HG03280 (cell line): ENCODE data around the gene OMG.
"Not testable (repeated sequence)": the region's sequence is repeated elsewhere in the genome, so short reads cannot be mapped to it uniquely, and the experiment has no call there.

Experiments
- ATAC-seq: cut with Tn5 transposase; IDR thresholded peaks from one replicate; pipeline ENCODE4 v1.9.1; 2021; ENCODE audit warnings: mild to moderate bottlenecking, moderate library complexity; ENCODE audit not compliant: unreplicated experiment

Gene OMG, protein sequence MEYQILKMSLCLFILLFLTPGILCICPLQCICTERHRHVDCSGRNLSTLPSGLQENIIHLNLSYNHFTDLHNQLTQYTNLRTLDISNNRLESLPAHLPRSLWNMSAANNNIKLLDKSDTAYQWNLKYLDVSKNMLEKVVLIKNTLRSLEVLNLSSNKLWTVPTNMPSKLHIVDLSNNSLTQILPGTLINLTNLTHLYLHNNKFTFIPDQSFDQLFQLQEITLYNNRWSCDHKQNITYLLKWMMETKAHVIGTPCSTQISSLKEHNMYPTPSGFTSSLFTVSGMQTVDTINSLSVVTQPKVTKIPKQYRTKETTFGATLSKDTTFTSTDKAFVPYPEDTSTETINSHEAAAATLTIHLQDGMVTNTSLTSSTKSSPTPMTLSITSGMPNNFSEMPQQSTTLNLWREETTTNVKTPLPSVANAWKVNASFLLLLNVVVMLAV

DNA sequence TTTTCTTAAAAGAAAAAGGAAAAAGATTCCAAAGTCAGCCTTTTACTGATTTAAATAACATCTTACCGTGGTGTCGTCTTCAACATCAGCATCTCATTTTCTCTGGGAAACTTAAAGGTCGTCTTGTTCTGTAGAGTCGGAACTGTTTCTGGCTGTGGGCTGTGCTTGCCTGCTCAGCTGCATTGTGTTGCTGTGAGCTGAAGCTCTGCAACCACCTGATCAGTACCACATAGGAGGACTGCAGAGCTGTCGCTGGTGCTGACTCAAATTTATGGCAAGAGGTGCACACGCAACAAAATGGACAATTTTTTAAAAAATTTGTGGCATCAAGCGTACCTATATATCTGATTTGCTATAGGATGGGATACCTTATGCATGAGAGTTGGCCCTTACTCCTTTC lies at the start of gene OMG:
Gene OMG, minus strand, starts transcription at position 150 of the 400 bp plus-strand sequence. CDS start 908 bp downstream, outside the sequence.
- no peak for ATAC-seq

DNA sequence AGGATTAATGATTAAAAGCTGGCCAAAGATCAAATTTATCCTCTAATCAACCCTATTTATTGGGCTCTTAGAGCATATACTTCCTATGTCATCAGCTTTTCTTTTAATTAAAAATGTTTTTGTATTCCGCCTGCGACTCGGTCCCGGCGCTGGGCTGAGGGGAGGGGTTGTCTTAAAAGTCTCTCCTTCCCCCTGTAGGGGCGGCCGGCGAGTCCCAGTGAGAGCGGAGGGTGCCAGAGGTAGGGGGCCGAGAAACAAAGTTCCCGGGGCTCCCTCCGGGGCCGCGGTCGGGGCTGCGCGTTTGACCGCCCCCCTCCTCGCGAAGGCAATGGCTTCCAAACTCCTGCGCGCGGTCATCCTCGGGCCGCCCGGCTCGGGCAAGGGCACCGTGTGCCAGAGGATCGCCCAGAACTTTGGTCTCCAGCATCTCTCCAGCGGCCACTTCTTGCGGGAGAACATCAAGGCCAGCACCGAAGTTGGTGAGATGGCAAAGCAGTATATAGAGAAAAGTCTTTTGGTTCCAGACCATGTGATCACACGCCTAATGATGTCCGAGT lies 48.2 kb upstream of the OMG start:
- not testable (repeated sequence) for ATAC-seq

DNA sequence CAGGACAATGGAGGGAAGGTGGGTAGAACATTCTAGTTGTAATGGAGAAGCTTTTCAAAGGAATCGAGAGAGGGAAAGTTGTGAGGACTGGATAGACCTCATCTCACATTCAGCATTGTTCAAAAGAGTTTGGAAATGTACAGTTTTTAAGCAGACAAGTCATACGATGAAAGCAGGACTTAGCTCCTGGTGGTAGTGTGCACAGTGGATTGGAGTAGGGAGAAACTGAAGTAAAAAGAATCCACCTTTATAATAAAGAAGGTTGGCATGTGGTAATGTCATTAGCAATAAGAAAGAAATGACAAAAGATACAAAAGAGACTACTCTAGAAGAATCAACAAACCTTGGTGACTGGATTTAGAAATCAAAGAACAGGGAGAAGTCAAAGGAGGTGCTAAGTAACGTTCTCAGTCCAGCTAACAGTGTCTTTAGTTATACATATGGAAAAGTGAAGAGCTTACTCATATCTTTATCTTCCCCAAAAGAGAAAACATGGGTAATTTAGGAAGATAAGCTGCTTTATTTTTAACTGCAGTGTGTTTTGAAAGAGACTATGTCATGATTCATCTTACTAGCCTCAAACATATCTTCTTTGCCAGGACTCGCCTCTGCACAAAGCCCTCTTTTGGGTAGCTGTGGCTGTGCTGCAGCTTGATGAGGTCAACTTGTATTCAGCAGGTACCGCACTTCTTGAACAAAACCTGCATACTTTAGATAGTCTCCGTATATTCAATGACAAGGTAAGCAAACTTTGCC lies 43.0 kb upstream of the OMG start:
- no peak for ATAC-seq

DNA sequence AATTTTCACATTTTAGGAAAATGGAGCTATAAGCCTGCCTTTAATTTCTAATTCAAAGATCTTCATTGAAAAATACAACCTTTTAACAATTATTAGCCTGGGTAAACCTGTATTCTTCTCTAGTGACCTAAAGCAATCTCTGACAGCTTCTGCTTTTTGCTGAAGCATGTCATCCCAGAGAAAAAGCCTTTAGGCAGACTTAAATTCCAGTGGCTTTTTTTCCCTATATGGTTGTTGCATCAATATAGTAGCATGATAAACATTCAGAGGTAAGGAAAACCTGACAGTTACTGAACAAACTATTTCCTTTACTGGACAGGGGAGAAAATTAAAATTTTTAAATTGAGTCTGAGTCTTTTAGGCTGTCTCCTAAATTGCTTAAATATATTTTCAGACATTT lies 32.2 kb upstream of the OMG start:
- ATAC-seq: no peak

DNA sequence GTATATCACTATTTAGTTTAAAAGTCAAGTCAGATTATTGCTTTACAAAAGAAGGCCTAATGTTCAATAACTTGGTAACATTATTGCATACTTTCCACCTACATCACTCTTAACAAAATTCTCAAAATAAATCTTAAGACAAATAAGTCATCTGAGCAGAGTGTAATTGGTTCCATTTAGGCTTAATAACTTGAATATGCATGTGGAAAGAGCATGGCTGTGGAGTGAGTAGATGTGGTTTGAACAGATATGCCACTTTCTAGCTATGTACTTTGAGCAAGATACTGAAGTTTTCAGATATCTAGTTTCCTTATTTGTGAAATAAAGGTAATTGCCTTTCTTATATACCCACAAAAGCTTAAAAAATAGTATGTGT lies 31.1 kb upstream of the OMG start:
- ATAC-seq: no peak

DNA sequence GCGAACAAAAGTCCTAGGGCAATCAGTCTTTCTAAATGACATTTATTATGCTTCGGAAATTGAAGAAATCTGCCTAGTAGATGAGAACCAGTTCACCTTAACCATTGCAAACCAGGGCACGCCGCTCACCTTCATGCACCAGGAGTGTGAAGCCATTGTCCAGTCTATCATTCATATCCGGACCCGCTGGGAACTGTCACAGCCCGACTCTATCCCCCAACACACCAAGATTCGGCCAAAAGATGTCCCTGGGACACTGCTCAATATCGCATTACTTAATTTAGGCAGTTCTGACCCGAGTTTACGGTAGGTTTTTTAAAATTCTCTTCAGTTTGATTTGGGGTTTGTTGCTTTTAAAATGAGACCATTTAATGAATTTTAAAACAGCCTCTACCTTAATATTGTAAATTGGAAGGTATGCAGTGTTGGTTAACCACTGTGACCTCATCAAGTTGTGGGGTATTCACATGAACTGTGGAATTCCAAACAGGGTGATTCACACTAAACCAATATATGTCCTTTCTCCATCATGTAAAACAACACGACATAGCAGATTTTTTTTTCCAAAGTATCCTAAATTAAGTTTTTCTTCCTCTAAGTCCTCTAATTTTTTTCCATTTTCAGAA lies 30.6 kb upstream of the OMG start:
- ATAC-seq: no peak

DNA sequence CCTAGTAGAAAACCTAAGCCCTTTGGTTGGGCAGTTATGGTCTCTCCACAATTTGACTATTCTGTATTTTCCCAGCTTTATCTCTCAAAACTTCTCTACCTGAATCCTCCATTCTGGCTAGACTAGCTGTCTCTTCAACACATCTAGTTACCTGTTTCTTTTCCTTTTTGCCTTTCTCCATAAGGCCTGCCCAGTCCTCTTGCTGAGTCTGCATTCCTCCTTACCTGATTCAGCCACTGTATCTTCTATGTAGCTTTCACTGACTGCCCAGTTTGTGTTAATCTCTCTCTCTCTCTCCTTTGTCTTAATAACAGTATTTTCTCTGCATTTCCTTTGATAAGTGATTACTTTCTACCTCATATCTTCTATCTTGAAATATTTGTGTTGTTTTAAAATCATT lies 26.5 kb upstream of the OMG start:
- no peak for ATAC-seq

DNA sequence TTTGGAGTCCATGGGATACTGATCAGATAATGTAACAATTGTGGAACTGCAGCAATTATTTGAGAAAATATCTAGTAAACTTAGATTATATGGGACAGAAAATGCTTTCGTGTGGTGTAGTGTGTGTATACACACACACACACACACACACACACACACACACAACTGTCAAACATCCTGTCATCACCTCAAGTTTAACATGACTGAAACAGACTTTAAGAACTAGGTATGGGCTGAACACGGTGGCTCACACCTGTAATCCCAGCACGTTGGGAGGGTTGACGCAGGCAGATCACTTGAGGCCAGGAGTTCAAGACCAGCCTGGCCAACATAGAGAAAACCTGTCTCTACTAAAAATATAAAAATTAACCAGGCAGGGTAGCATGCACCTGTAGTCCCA lies 24.9 kb upstream of the OMG start:
- no peak for ATAC-seq

DNA sequence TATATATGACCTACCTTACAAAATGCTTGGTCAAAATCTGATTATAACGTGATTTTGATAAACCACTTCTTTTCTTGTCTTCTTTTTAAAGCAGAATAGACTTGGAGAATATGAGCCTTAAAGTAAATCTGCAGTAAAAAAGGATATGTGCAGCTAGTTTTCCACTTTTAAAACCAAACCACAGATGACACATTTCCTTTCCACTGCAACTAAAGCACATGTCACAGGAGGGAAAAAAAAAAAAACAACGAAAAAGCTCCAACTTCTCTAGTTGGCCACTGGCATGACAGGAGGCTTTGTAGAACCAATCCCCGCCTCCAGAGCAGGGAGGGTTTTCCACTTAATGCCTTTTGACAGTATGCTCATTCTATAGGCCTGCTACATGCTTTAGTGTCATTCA lies 24.4 kb upstream of the OMG start, which contains the start of gene EVI2A:
Gene EVI2A, minus strand, starts transcription at position 142 of the 400 bp plus-strand sequence. CDS start 2,609 bp downstream, outside the sequence.
- no peak for ATAC-seq

DNA sequence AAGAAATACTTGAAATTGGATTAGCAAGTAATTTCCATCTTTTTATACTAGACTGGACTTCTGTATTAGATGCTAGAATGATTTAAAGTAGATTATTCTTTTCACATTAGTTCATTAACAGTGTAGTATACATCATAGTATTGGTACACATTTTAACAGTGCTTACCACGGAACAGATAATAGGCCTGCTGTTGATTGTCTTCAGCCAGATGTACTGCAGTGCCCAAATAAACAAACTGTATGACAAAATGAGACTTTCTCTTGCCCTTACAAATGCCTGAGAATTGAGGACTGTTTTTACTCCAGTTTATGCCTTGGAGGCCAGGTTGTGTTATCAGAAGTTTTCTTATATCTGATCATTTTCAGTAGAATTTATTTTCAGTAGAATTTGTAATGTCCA lies 23.8 kb upstream of the OMG start:
- ATAC-seq: no peak

DNA sequence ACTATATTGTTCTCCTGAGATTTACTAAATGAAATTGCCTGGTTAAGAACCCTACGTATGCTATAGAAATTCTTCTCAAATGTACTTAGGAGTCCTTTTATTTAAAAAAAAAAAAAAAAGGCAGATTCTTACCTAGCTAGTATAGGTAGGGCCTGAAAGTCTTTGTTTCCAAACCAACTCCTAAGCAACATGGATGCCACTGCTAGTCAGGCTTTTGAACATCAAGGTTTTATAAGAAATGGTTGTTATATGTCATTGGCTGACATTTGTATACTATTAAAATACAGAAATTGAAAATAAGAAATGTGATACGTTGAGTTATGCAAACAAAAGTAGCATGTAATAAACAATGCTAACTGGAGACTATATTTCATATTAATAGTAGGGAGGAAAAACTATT lies 23.2 kb upstream of the OMG start:
- no peak for ATAC-seq

DNA sequence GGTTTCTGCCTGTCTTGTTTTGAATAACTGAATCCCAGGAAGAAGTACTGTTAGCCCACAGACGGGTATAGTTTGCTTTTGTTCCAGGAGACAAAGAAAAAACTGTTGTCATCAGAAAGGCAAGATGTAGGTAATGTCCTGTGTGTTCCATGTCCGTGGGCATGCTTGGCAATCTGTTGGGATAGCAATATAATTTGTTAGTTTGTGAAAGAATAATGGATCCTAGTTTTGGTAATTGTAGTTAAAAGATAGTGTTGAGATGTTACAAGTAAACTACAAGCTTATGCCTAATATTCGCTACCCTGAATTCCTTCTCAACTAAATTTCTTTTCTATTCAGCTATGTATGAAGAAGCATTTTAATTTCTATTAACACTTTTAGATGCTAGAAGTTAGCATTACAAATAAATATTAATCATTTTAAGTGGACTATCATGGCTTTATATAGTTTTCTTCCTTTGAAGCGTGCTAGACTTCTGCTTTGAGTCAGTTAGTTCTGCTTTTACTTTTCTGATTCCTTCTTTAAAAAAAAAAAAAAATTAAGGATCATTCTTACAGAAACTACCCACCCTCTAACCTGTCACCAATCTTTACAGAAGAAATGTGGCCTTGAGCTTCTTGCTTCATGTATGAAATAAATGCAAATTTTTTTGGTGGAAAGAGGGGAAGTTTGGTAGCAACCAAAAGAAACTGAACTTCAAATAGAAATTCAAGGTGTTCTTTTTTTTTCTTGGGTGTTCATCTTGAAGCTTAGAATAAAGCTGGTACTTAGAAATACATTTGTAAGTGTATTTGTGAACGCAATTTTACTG lies 22.0 kb upstream of the OMG start:
- ATAC-seq: no peak

DNA sequence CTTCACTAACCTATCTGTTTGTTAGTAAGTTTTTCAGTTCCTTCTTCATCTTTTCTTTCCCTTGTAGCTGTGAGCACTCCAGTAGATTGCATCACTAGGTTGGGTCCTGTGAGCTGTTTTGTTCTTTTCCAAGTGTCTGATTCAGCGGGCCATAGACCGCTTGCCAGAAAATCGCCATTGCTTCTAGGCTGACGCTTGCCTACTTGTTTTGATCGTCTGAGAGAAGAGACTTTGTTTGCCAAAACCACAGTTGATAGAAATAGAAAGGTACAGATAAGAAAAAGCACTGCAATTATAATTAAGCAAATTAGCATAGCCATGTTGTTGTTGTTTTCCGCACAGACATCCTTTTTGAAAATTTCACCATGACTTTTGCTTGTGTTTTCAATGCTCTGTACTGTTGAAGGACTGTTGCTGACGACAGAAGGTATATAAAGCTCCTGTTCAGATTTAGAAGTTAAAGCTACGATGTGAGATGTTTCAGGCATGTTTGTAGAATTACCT lies 21.3 kb upstream of the OMG start:
- ATAC-seq: no peak

DNA sequence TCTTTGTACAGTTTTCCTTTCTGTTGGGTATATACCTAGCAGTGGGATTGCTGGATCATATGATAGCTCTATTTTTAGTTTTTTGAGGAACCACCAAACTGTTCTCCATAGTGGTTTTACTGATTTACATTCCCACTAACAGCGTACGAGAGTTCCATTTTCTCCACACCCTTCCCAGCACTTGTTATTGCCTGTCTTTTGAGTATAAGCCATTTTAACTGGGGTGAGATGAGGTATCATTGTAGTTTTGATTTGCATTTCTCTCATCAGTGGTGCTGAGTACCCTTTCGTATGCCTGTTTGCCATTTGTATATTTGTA lies 17.7 kb upstream of the OMG start:
- no peak for ATAC-seq

DNA sequence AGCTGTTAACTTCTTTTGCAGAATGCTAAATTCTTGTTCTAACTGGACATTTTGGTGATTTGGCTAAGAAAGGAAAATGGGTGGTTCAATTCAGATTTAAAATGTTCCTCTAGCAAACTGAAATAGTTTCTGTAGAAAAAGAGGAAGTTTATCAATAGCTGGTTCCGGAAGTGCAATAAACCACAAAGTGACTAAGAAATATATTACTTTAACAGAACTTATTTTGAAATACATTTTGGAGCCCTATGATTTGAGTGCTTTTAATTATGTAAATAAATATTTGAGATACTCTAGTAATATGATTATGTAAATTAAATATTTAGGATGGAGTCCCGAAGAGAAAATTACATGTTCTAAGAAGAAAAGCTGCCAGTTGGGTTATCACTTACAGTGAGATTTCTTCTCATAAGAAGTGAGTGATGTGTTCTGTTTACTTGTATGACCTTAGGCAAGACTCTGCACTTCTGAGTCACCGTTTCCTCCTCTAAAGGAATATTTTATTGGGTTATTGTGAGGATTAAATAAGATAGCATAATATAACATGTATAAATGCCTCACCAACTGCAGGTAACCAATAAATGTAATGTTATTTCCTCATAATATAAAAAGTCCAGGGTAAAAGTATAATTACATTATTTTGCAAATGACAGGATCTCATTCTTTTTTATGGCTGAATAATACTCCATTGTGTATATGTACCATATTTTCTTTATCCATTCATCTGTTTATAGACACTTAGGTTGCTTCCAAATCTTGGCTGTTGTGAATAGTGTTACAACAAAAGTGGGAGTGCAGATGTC lies 17.1 kb upstream of the OMG start, which contains the start of gene EVI2B:
Gene EVI2B, minus strand, starts transcription at position 73 of the 800 bp plus-strand sequence. CDS start 8,445 bp downstream, outside the sequence.
- no peak for ATAC-seq

DNA sequence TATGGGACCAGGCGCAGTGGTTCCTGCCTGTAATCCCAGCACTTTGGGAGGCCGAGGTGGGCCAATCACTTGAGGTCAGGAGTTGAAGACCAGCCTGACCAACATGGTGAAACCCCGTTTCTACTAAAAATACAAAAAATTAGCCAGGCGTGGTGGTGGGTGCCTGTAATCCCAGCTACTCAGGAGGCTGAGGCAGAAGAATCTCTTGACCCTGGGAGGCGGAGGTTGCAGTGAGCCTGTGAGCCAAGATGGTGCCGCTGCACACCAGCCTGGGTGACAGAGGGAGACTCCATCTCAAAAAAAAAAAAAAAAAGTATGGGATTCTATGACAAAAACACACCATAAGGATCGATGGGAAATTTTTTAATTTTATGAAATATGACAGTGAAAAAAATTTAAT lies 15.2 kb upstream of the OMG start:
- ATAC-seq: not testable (repeated sequence)

DNA sequence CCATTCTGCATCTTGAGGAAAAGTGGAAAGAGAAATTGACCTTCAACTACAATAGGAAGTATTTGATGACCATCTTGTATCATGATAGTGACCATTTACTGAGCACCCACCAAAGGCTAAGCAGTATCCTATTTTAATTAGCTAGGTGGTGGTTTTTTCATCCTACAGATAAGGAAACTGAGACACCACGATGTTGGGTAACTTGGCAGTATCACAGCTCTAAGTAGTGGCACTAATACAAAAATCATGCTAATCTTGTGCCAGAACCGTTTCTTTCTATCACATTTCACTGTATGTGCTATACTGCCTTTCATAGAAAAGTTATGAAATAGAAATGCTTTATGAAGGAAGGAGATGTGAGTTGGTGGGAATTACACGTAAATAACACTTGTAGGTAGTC lies 14.5 kb upstream of the OMG start:
- ATAC-seq: no peak

DNA sequence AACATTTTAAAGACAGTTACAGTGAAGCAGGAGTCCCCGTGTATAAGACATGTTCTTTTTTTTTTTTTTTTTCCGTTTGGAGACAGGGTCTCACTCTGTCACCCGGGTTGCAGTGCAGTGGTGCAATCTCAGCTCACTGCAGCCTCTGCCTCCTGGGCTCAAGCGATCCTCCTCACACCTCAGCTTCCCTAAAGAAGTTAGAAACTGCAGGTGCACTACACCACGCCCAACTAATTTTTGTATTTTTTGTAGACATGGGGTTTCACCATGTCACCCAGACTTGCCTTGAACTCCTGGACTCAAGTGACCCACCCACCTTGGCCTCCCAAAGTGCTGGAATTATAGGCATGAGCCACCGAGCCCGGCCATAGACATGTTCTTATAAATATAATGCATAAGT lies 13.8 kb upstream of the OMG start:
- ATAC-seq: no peak

DNA sequence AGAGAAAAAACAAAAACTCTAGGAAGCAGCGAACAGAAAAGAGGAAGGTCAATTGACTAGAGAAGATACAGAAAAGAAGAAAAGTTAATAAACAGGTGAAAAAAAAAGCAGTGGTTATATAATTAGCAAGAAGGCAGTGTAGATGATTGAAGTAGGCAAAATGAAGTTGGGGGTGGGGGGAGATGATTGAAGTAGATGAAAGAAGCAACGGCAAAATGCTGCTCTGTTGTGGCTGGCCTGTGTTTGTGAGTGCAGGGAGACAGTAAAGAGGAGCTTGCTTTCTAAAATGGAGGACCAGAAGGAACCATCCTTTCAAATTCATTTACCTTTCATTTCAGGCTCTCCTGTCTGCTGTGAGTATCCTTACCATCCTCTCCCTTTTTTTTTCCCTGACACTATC lies 13.2 kb upstream of the OMG start:
- no peak for ATAC-seq

DNA sequence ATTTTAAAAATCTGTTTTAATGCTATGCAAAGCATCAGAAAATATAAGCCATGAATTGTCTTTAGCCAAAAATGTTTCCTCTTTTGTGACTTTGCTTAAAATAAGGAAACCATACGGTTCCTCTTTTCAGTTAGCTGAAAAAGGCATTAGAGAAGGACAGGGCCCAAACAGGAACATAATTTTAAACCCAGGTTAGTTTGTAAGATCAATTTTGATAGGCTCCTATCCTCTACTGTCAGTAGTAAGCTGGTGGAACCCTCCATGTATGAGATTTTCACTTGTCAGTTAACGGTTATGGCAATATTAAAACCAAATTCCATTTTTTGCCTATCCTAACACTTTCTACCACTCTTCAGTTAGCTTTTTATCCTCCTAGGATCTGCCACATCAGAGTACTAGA lies 12.5 kb upstream of the OMG start:
- no peak for ATAC-seq
